IMR-90 (cell line): ENCODE data around the gene GRIN2A.

Source experiments
- CHD1 ChIP-seq: IDR thresholded peaks from 2 replicates; pipeline ENCODE4 v1.6.1; 2012; ENCODE audit warnings: low read depth, low read length, improper control_type of control experiment
- MAFK ChIP-seq: IDR thresholded peaks from 2 replicates; pipeline ENCODE4 v1.6.1; 2012; ENCODE audit warnings: low read depth, low read length, improper control_type of control experiment
- MXI1 ChIP-seq: IDR thresholded peaks from 2 replicates; pipeline ENCODE4 v1.6.1; 2012; ENCODE audit warnings: low read depth, mild to moderate bottlenecking, low read length, moderate library complexity, borderline replicate concordance
- NFE2L2 ChIP-seq: fragments of 150-350 bp; IDR thresholded peaks from 2 replicates; pipeline ENCODE4 v1.6.1; 2016; ENCODE audit warnings: low read depth, mild to moderate bottlenecking, low read length
- POLR2A ChIP-seq: IDR thresholded peaks from 2 replicates; pipeline ENCODE4 v1.6.1; 2012; ENCODE audit warnings: mild to moderate bottlenecking, low read depth, low read length
- RAD21 ChIP-seq: IDR thresholded peaks from 2 replicates; pipeline ENCODE4 v1.6.1; 2012; ENCODE audit warnings: low read length, improper control_type of control experiment
- RCOR1 ChIP-seq: IDR thresholded peaks from 2 replicates; pipeline ENCODE4 v1.6.1; 2012; ENCODE audit warnings: mild to moderate bottlenecking, low read length, improper control_type of control experiment; ENCODE audit not compliant: insufficient replicate concordance
- RFX5 ChIP-seq: IDR thresholded peaks from 2 replicates; pipeline ENCODE4 v1.8.0; 2012; ENCODE audit warnings: low read depth, mild to moderate bottlenecking, low read length, moderate library complexity
- USF2 ChIP-seq: fragments of 150-350 bp; IDR thresholded peaks from 2 replicates; pipeline ENCODE4 v1.6.1; 2017; ENCODE audit warnings: mild to moderate bottlenecking, antibody characterized with exemption, low read length, low read depth
- TF ChIP-seq, protein P1 (sequence below): conservative IDR thresholded peaks from 2 replicates; pipeline ENCODE4 v1.5.1; 2012; ENCODE audit warnings: mild to moderate bottlenecking, low read depth, low read length, improper control_type of control experiment

DNA sequence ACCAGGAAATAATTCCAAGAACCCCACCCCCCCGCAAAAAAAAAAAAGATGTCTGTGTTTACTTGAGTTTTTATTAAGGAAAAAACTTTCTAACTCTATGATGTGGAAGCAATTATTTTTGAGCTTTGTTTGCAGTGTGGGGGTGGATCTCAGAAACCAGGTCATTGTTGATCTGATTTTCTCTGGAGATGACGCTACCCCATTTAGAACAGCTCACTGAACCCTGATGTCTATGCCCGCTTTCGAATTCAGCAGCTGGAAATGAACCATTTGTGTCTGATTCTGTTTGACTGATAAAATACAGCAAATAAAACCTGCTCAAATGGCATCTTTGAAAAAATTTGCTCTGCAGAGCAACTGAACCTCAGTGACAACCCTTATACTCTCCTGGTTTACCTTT is 368.6 kb downstream of the GRIN2A start:
- TF ChIP-seq CHD1 (no peak), MXI1 (no peak), POLR2A (no peak), RAD21 (no peak), RCOR1 (no peak), USF2 (no peak), RFX5 (no peak), MAFK (no peak), NFE2L2 (no peak)
- TF ChIP-seq, protein P1, sequence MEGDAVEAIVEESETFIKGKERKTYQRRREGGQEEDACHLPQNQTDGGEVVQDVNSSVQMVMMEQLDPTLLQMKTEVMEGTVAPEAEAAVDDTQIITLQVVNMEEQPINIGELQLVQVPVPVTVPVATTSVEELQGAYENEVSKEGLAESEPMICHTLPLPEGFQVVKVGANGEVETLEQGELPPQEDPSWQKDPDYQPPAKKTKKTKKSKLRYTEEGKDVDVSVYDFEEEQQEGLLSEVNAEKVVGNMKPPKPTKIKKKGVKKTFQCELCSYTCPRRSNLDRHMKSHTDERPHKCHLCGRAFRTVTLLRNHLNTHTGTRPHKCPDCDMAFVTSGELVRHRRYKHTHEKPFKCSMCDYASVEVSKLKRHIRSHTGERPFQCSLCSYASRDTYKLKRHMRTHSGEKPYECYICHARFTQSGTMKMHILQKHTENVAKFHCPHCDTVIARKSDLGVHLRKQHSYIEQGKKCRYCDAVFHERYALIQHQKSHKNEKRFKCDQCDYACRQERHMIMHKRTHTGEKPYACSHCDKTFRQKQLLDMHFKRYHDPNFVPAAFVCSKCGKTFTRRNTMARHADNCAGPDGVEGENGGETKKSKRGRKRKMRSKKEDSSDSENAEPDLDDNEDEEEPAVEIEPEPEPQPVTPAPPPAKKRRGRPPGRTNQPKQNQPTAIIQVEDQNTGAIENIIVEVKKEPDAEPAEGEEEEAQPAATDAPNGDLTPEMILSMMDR: no peak
